Measurements from ENCODE around the gene SND1. TPM values are rescaled to one million over a fixed set of nuclear protein-coding genes. Genes with fewer than 3 reads are reported as not detected.

Gene SND1
- polyA plus RNA-seq, 3 donors: 46.5 to 97.3 (median 79.8) TPM

DNA sequence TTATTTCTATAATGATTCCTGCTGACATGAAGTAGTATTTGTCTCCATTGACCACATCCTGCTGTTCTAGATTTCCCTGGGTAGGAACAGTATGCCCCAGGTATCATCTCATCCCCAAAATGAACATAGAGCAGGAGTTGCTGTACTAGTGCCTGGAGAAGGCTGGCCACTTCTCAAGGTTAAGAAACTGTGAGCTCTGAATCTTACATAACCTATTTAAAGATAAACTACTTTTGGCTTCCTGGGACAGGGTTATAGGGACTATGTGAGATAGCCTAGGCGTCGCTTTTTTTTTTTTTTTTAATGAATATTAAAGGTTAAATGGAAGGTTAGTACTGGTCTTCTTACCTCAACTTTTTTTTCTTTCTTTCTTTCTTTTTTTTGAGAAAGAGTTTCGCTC lies 276.2 kb downstream of the SND1 start:
- Mint-ChIP-seq H3K4me3 (no peak overlapping the region), H3K27me3 (ENCODE audit: low read depth in 3 of 3) (peaks cover 0 to 1% (median 0%) of the 10 kb centered on the region in 3 donors), H3K9me3 (peaks cover 0 to 5% (median 0%) of the 10 kb centered on the region in 7 donors), H3K27ac (no peak overlapping the region), H3K36me3 (peaks cover 38 to 47% of the 10 kb centered on the region in 2 donors), H3K4me1 (peaks cover 14% of the 10 kb centered on the region)
- Histone ChIP-seq H3K9ac (ENCODE audit: insufficient read depth, low read length, poor library complexity, severe bottlenecking) (no peak overlapping the region), H2AFZ (ENCODE audit: insufficient read depth, low read depth, low read length, poor library complexity, severe bottlenecking) (no peak overlapping the region), H3K4me1 (ENCODE audit: control insufficient read depth in 1 of 2, insufficient read depth in 2 of 2, low read length in 2 of 2) (no peaks in the 10 kb centered on the region), H4K20me1 (ENCODE audit: insufficient read depth, low read length) (peaks cover 27% of the 10 kb centered on the region), H3K36me3 (replicated peaks in 1 of 2; ENCODE audit: control insufficient read depth in 1 of 2, insufficient read depth in 2 of 2, low read length in 2 of 2) (peaks cover 26 to 48% of the 10 kb centered on the region in 2 donors), H3K27ac (ENCODE audit: low read depth in 1 of 2, low read length in 2 of 2) (no peak overlapping the region), H3K4me2 (replicated peaks; ENCODE audit: extremely low read depth, low read length, poor library complexity, severe bottlenecking) (no peak overlapping the region), H3K4me3 (replicated peaks in 1 of 3; ENCODE audit: low read depth in 2 of 3, low read length in 3 of 3) (no peak overlapping the region), H3K9me3 (replicated peaks in 1 of 2; ENCODE audit: control insufficient read depth in 1 of 2, insufficient read depth in 1 of 2, low read length in 2 of 2) (no peaks in the 10 kb centered on the region), H3K27me3 (ENCODE audit: control insufficient read depth in 2 of 2, insufficient read depth in 2 of 2, low read length in 2 of 2) (no peaks in the 10 kb centered on the region), H3K79me2 (ENCODE audit: insufficient read depth, low read length) (peaks cover 12% of the 10 kb centered on the region)
- TF ChIP-seq, protein P1, sequence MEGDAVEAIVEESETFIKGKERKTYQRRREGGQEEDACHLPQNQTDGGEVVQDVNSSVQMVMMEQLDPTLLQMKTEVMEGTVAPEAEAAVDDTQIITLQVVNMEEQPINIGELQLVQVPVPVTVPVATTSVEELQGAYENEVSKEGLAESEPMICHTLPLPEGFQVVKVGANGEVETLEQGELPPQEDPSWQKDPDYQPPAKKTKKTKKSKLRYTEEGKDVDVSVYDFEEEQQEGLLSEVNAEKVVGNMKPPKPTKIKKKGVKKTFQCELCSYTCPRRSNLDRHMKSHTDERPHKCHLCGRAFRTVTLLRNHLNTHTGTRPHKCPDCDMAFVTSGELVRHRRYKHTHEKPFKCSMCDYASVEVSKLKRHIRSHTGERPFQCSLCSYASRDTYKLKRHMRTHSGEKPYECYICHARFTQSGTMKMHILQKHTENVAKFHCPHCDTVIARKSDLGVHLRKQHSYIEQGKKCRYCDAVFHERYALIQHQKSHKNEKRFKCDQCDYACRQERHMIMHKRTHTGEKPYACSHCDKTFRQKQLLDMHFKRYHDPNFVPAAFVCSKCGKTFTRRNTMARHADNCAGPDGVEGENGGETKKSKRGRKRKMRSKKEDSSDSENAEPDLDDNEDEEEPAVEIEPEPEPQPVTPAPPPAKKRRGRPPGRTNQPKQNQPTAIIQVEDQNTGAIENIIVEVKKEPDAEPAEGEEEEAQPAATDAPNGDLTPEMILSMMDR (IDR thresholded peaks at IDR 0.05): no peak
- DNase-seq: no peak
- no CpG with 5 or more reads among the region's 3 CpGs for WGBS (ENCODE audit: insufficient coverage)
- intact Hi-C loops (cut with micrococcal nuclease): no loop called here

DNA sequence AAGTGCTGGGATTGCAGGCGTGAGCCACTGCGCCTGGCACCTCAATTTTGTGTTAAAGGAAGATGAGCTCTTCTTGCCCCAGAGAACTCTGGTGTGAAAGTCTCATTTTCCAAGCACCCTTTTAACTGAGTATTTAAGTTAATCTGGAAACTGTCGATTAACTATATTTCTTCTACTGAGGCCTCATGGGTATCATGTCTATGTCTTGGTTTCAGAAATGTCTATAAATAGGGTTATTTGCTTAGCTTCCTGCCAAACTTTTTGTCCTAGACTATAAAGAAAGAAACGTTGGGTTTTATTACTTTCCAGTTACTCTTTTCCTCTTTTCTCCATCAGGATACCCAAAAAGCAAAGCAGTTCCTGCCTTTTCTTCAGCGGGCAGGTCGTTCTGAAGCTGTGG lies 276.9 kb downstream of the SND1 start:
- Mint-ChIP-seq H3K4me1 (peaks cover 14% of the 10 kb centered on the region), H3K27ac (no peak overlapping the region), H3K9me3 (peaks cover 0 to 5% (median 0%) of the 10 kb centered on the region in 7 donors), H3K4me3 (no peak overlapping the region), H3K27me3 (ENCODE audit: low read depth in 3 of 3) (no peaks in the 10 kb centered on the region), H3K36me3 (peaks cover 41 to 52% of the 10 kb centered on the region in 2 donors)
- no peaks in the 10 kb centered on the region for H3K27me3 ChIP-seq (ENCODE audit: control insufficient read depth in 2 of 2, insufficient read depth in 2 of 2, low read length in 2 of 2)
- H3K4me2 ChIP-seq (replicated peaks; ENCODE audit: extremely low read depth, low read length, poor library complexity, severe bottlenecking): no peak overlapping the region
- no peak overlapping the region for H3K4me3 ChIP-seq (replicated peaks in 1 of 3; ENCODE audit: low read depth in 2 of 3, low read length in 3 of 3)
- no peaks in the 10 kb centered on the region for H3K9me3 ChIP-seq (replicated peaks in 1 of 2; ENCODE audit: control insufficient read depth in 1 of 2, insufficient read depth in 1 of 2, low read length in 2 of 2)
- no peaks in the 10 kb centered on the region for H3K4me1 ChIP-seq (ENCODE audit: control insufficient read depth in 1 of 2, insufficient read depth in 2 of 2, low read length in 2 of 2)
- WGBS (ENCODE audit: insufficient coverage): no CpG with 5 or more reads among the region's 6 CpGs
- peaks cover 28 to 54% of the 10 kb centered on the region in 2 donors for H3K36me3 ChIP-seq (replicated peaks in 1 of 2; ENCODE audit: control insufficient read depth in 1 of 2, insufficient read depth in 2 of 2, low read length in 2 of 2)
- no peak overlapping the region for H3K9ac ChIP-seq (ENCODE audit: insufficient read depth, low read length, poor library complexity, severe bottlenecking)
- peaks cover 8% of the 10 kb centered on the region for H3K79me2 ChIP-seq (ENCODE audit: insufficient read depth, low read length)
- no peak overlapping the region for H3K27ac ChIP-seq (ENCODE audit: low read depth in 1 of 2, low read length in 2 of 2)
- DNase-seq: no peak
- intact Hi-C loops (cut with micrococcal nuclease): no loop called here
- H4K20me1 ChIP-seq (ENCODE audit: insufficient read depth, low read length): peaks cover 24% of the 10 kb centered on the region
- H2AFZ ChIP-seq (ENCODE audit: insufficient read depth, low read depth, low read length, poor library complexity, severe bottlenecking): no peak overlapping the region
- TF ChIP-seq, protein P1 (IDR thresholded peaks at IDR 0.05): no peak

Measured in CD14-positive monocyte (primary cell).